Measurements from ENCODE around the gene ZNF644.
"Not testable (repeated sequence)": the region's sequence is repeated elsewhere in the genome, so short reads cannot be mapped to it uniquely, and the experiment has no call there.

Gene ZNF644

GRCh38 chr1:90948301-90948700 lies 73.5 kb downstream of the ZNF644 start:
- no peak overlapping the region for H3K4me3 ChIP-seq (ENCODE audit: low read length)
- H3K27me3 ChIP-seq (ENCODE audit: control insufficient read depth, insufficient read depth, low read length), result no peaks in the 10 kb centered on the region
- no peak overlapping the region for H3K27ac ChIP-seq (ENCODE audit: low read length)
- peaks cover 5% of the 10 kb centered on the region for H3K36me3 ChIP-seq (ENCODE audit: control insufficient read depth, low read depth, low read length)
- no peaks in the 10 kb centered on the region for H3K9me3 ChIP-seq (ENCODE audit: control insufficient read depth, low read depth, low read length)
- H3K9ac ChIP-seq (ENCODE audit: low read length), result no peak overlapping the region
- peaks cover 13% of the 10 kb centered on the region for H3K4me1 ChIP-seq (ENCODE audit: control insufficient read depth, low read depth, low read length)

GRCh38 chr1:90946630-90947029 lies 75.2 kb downstream of the ZNF644 start:
- peaks cover 5% of the 10 kb centered on the region for H3K36me3 ChIP-seq (ENCODE audit: control insufficient read depth, low read depth, low read length)
- no peak overlapping the region for H3K9ac ChIP-seq (ENCODE audit: low read length)
- H3K4me3 ChIP-seq (ENCODE audit: low read length), result no peak overlapping the region
- H3K27ac ChIP-seq (ENCODE audit: low read length), result no peak overlapping the region
- peaks cover 3% of the 10 kb centered on the region for H3K4me1 ChIP-seq (ENCODE audit: control insufficient read depth, low read depth, low read length)
- H3K9me3 ChIP-seq (ENCODE audit: control insufficient read depth, low read depth, low read length), result no peaks in the 10 kb centered on the region
- no peaks in the 10 kb centered on the region for H3K27me3 ChIP-seq (ENCODE audit: control insufficient read depth, insufficient read depth, low read length)

DNA sequence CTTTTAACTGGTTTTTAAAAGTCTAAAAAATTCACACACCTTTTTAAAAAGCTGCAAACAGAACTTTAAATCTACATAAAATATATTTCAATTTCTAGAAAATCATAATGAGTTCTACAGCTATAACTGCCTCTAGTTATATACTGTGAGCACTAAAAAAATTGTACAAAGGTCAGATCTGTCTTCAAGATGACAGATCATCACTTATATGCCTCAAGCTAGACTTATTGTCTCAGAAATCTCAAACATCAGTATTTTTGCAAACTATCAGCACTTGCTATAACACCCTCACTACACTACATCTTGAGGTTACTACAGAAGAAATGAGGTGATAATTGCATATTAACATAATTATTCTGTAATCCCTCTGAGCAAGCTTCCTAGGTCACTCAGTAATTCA lies 76.5 kb downstream of the ZNF644 start:
- H3K36me3 ChIP-seq (ENCODE audit: control insufficient read depth, low read depth, low read length), result peaks cover 14% of the 10 kb centered on the region

DNA sequence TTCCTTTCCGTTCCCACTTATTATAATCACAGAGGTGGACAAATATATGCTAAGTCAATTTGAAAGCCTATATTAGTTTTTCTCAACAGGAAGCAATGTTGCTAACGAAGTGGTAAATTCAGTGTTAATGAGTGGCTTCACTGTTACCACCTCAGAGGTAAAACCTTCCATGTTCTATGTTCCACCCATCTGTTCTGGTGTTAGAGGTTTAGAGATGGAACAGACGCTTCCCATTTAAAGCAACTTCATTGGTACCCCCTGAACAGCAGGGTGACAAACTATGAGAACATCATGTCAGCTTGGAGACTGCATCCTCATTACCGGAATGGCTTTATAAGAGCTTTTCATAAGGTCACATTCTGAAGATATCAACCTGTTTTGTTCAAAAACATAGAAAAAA lies 77.9 kb downstream of the ZNF644 start:
- Histone ChIP-seq H3K27ac (ENCODE audit: low read length) (no peak overlapping the region), H3K4me1 (ENCODE audit: control insufficient read depth, low read depth, low read length) (no peaks in the 10 kb centered on the region), H3K27me3 (ENCODE audit: control insufficient read depth, insufficient read depth, low read length) (no peaks in the 10 kb centered on the region), H3K4me3 (ENCODE audit: low read length) (no peak overlapping the region), H3K9ac (ENCODE audit: low read length) (no peak overlapping the region), H3K36me3 (ENCODE audit: control insufficient read depth, low read depth, low read length) (peaks cover 27% of the 10 kb centered on the region), H3K9me3 (ENCODE audit: control insufficient read depth, low read depth, low read length) (no peaks in the 10 kb centered on the region)

More for the DNA sequence above, 76.5 kb downstream of the ZNF644 start:
- Histone ChIP-seq H3K9me3 (ENCODE audit: control insufficient read depth, low read depth, low read length) (no peaks in the 10 kb centered on the region), H3K27ac (ENCODE audit: low read length) (no peak overlapping the region), H3K9ac (ENCODE audit: low read length) (no peak overlapping the region), H3K27me3 (ENCODE audit: control insufficient read depth, insufficient read depth, low read length) (no peaks in the 10 kb centered on the region), H3K4me1 (ENCODE audit: control insufficient read depth, low read depth, low read length) (no peaks in the 10 kb centered on the region), H3K4me3 (ENCODE audit: low read length) (no peak overlapping the region)

- Histone ChIP-seq H3K9me3 (ENCODE audit: control insufficient read depth, low read depth, low read length) (no peaks in the 10 kb centered on the region), H3K4me3 (ENCODE audit: low read length) (no peak overlapping the region), H3K27ac (ENCODE audit: low read length) (no peak overlapping the region), H3K4me1 (ENCODE audit: control insufficient read depth, low read depth, low read length) (no peaks in the 10 kb centered on the region), H3K9ac (ENCODE audit: low read length) (no peak overlapping the region), H3K27me3 (ENCODE audit: control insufficient read depth, insufficient read depth, low read length) (no peaks in the 10 kb centered on the region), H3K36me3 (ENCODE audit: control insufficient read depth, low read depth, low read length) (peaks cover 43% of the 10 kb centered on the region)
Measured at GRCh38 chr1:90940746-90941145, 81.1 kb downstream of the ZNF644 start.

- H3K27me3 ChIP-seq (ENCODE audit: control insufficient read depth, insufficient read depth, low read length), result no peaks in the 10 kb centered on the region
- no peak overlapping the region for H3K27ac ChIP-seq (ENCODE audit: low read length)
- no peaks in the 10 kb centered on the region for H3K4me1 ChIP-seq (ENCODE audit: control insufficient read depth, low read depth, low read length)
- no peak overlapping the region for H3K4me3 ChIP-seq (ENCODE audit: low read length)
- no peak overlapping the region for H3K9ac ChIP-seq (ENCODE audit: low read length)
- peaks cover 53% of the 10 kb centered on the region for H3K36me3 ChIP-seq (ENCODE audit: control insufficient read depth, low read depth, low read length)
- H3K9me3 ChIP-seq (ENCODE audit: control insufficient read depth, low read depth, low read length), result no peaks in the 10 kb centered on the region
Measured at GRCh38 chr1:90936731-90937130, 85.1 kb downstream of the ZNF644 start.

- Histone ChIP-seq H3K4me1 (ENCODE audit: control insufficient read depth, low read depth, low read length) (no peaks in the 10 kb centered on the region), H3K27me3 (ENCODE audit: control insufficient read depth, insufficient read depth, low read length) (no peaks in the 10 kb centered on the region), H3K27ac (ENCODE audit: low read length) (no peak overlapping the region), H3K9me3 (ENCODE audit: control insufficient read depth, low read depth, low read length) (no peaks in the 10 kb centered on the region), H3K9ac (ENCODE audit: low read length) (no peak overlapping the region), H3K4me3 (ENCODE audit: low read length) (no peak overlapping the region), H3K36me3 (ENCODE audit: control insufficient read depth, low read depth, low read length) (peaks cover 52% of the 10 kb centered on the region)
Measured at GRCh38 chr1:90936061-90936460, 85.8 kb downstream of the ZNF644 start.

DNA sequence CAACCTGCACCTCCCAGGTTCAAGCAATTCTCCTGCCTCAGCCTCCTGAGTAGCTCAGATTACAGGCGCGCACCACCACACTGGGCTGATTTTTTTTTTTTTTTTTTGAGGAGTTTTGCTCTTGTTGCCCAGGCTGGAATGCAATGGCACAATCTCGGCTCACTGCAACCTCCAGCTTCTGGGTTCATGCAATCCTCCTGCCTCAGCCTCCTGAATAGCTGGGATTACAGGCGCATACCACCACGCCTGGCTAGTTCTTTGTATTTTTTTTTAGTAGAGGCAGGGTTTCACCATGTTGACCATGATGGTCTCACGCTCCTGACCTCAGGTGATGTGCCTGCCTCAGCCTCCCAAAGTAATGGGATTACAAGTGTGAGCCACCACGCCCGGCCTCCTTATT lies 93.6 kb downstream of the ZNF644 start:
- not testable (repeated sequence) for H3K9me3 ChIP-seq (ENCODE audit: control insufficient read depth, low read depth, low read length); H3K4me3 ChIP-seq (ENCODE audit: low read length); H3K9ac ChIP-seq (ENCODE audit: low read length); H3K27me3 ChIP-seq (ENCODE audit: control insufficient read depth, insufficient read depth, low read length); H3K27ac ChIP-seq (ENCODE audit: low read length); H3K36me3 ChIP-seq (ENCODE audit: control insufficient read depth, low read depth, low read length)
- peaks cover 44% of the 10 kb centered on the region for H3K4me1 ChIP-seq (ENCODE audit: control insufficient read depth, low read depth, low read length)

DNA sequence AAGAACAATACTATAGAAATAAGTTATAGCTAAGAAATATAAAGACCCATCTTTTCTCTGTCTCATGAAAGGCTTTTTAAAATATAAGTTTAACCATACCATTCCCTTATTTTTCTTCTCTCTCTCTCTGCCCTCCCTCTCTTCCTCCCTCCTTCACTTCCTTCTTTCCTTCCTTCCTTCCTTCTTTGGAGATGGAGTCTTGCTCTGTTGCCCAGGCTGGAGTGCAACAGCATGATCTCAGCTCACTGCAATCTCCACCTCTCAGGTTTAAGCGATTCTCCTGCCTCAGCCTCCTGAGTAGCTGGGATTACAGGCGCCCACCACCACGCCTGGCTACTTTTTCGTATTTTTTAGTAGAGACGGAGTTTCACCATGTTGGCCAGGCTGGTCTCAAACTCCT lies 94.2 kb downstream of the ZNF644 start:
- H3K9me3 ChIP-seq (ENCODE audit: control insufficient read depth, low read depth, low read length); H3K9ac ChIP-seq (ENCODE audit: low read length); H3K36me3 ChIP-seq (ENCODE audit: control insufficient read depth, low read depth, low read length); H3K4me3 ChIP-seq (ENCODE audit: low read length); H3K27me3 ChIP-seq (ENCODE audit: control insufficient read depth, insufficient read depth, low read length); H3K27ac ChIP-seq (ENCODE audit: low read length): not testable (repeated sequence)
- H3K4me1 ChIP-seq (ENCODE audit: control insufficient read depth, low read depth, low read length), result peaks cover 48% of the 10 kb centered on the region

- Histone ChIP-seq H3K9ac (ENCODE audit: low read length) (no peak overlapping the region), H3K27me3 (ENCODE audit: control insufficient read depth, insufficient read depth, low read length) (no peaks in the 10 kb centered on the region), H3K9me3 (ENCODE audit: control insufficient read depth, low read depth, low read length) (no peaks in the 10 kb centered on the region), H3K36me3 (ENCODE audit: control insufficient read depth, low read depth, low read length) (no peaks in the 10 kb centered on the region), H3K4me1 (ENCODE audit: control insufficient read depth, low read depth, low read length) (peaks cover 55% of the 10 kb centered on the region), H3K27ac (ENCODE audit: low read length) (peak overlapping the region; percentile 43), H3K4me3 (ENCODE audit: low read length) (peak overlapping the region; percentile 17)
Measured at GRCh38 chr1:90926971-90927370, 94.9 kb downstream of the ZNF644 start.

GRCh38 chr1:90925928-90926869 lies 95.6 kb downstream of the ZNF644 start:
- peak overlapping the region; percentile 17 for H3K4me3 ChIP-seq (ENCODE audit: low read length)
- peak overlapping the region; percentile 37 for H3K27ac ChIP-seq (ENCODE audit: low read length)
- H3K27me3 ChIP-seq (ENCODE audit: control insufficient read depth, insufficient read depth, low read length), result no peaks in the 10 kb centered on the region
- H3K36me3 ChIP-seq (ENCODE audit: control insufficient read depth, low read depth, low read length), result no peaks in the 10 kb centered on the region
- H3K9ac ChIP-seq (ENCODE audit: low read length), result no peak overlapping the region
- H3K9me3 ChIP-seq (ENCODE audit: control insufficient read depth, low read depth, low read length), result no peaks in the 10 kb centered on the region
- H3K4me1 ChIP-seq (ENCODE audit: control insufficient read depth, low read depth, low read length), result peaks cover 55% of the 10 kb centered on the region

DNA sequence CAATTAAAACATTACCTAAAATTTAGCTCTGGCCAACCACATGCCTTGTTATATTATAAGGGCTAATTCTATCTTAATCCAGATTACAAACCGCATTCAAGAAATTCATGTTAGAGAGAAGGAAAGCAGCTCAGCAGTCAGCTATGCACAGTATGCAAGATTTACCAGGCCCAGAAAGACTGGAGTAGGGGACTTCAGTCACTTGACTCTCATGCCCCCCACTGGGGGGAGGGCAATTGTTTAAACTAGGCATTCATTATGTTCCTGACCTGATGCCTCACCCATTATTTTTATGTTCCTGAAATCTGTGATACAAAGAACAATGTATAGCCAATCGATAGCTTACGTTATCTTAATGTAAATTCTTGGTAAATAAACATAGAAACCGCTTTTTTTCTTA lies 96.9 kb downstream of the ZNF644 start:
- Histone ChIP-seq H3K9ac (ENCODE audit: low read length) (no peak overlapping the region), H3K4me3 (ENCODE audit: low read length) (no peak overlapping the region), H3K27me3 (ENCODE audit: control insufficient read depth, insufficient read depth, low read length) (no peaks in the 10 kb centered on the region), H3K27ac (ENCODE audit: low read length) (no peak overlapping the region), H3K36me3 (ENCODE audit: control insufficient read depth, low read depth, low read length) (no peaks in the 10 kb centered on the region), H3K4me1 (ENCODE audit: control insufficient read depth, low read depth, low read length) (peaks cover 61% of the 10 kb centered on the region), H3K9me3 (ENCODE audit: control insufficient read depth, low read depth, low read length) (no peaks in the 10 kb centered on the region)

All from iPS-18a (cell line).